ENCODE results near the gene SYNPO2.
"Not testable (repeated sequence)": the region's sequence is repeated elsewhere in the genome, so short reads cannot be mapped to it uniquely, and the experiment has no call there.

Gene SYNPO2

GRCh38 chr4:119000400-119000799, 111.7 kb downstream of the SYNPO2 start:
- DNase-seq (ENCODE audit: low spot score) = no peak

GRCh38 chr4:119002476-119002875, 113.8 kb downstream of the SYNPO2 start:
- no peak for DNase-seq (ENCODE audit: low spot score)

GRCh38 chr4:119003001-119003400, 114.3 kb downstream of the SYNPO2 start:
- not testable (repeated sequence) for DNase-seq (ENCODE audit: low spot score)

DNA sequence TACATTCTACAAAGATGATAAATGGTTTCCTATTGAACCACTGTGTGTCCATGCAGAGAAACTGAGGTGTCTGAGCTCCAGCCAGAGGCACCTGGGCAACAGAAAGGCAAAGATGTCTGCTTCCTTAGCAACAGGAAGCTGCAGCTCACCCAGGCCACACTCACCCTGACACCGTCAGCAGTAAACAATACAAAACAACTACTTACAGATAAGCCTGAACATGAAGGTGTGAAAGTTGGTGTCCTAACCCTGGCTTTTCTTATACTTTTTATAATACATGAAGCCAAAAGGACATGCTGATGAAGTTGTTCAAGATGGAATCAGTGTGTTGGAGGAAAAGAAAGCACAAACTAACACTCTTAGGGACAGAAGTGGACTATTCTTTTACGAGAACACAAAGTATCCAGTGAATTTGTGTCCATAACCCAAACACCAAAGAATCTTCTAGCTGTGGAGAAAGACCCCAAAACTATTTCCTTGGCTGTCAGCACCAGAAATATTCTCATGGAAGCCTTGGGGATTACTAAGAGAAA, 117.3 kb downstream of the SYNPO2 start:
- DNase-seq (ENCODE audit: low spot score) = no peak

DNA sequence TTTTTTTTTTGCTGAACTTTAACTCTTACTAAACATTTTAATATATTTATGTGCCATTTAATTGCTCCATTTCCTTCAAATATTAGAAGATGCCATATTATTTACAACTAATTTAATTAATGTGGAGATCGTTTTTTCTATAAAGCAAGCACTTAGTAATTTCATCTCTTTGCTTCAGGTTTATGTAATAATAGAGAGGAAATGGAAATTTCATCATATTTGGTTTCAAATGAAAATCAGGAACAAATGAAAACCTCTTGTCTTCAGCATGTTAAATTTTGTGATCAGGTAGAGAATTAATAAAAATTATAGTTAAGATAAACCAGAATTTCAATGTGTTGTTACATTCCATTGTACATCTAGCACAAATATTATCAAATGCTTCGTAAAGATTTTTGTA, 120.1 kb downstream of the SYNPO2 start:
- no peak for DNase-seq (ENCODE audit: low spot score)

- not testable (repeated sequence) for DNase-seq (ENCODE audit: low spot score)
Observed at GRCh38 chr4:119010221-119010620, 121.6 kb downstream of the SYNPO2 start.

- no peak for DNase-seq (ENCODE audit: low spot score)
Observed at GRCh38 chr4:119010909-119011606, 122.4 kb downstream of the SYNPO2 start.

DNA sequence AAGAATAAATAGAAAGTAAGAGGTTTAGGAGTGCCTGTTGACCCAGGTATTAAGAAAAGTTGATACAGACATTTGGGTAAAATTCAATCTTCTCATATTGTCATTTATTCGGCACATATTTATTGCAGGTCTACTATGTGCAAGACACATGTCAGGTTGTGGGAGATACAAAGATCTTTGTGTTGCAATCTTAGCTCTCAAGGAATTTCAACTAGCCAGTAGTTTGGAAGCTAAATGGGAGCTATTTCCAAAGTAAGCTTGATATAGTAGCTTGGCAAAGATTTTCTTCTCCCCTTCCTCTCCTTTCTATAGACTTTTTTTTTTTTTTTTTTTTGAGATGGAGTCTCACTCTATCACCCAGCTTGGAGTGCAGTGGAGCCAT, 122.9 kb downstream of the SYNPO2 start:
- no peak for DNase-seq (ENCODE audit: low spot score)

- no peak for DNase-seq (ENCODE audit: low spot score)
Observed at GRCh38 chr4:119014658-119015057, 126.0 kb downstream of the SYNPO2 start.

DNA sequence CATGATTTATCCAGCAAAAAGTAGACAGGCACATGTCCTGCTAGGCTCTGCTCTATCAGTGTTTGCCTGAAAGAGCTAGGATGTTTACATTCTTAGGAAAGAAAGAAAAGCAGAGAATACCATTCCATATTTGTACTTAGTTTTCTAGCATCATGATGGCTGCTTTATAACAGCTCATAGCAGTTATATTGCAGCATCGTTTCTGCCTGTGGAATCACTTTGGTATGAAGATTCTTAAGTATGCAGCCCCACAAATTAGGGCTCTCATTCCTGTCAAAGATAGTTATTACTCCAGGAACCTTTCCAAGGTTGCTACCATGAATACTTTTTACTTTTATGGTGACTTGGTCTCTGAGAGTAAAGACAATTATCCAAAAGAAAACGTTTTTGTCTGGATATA, 128.0 kb downstream of the SYNPO2 start:
- no peak for DNase-seq (ENCODE audit: low spot score)

DNA sequence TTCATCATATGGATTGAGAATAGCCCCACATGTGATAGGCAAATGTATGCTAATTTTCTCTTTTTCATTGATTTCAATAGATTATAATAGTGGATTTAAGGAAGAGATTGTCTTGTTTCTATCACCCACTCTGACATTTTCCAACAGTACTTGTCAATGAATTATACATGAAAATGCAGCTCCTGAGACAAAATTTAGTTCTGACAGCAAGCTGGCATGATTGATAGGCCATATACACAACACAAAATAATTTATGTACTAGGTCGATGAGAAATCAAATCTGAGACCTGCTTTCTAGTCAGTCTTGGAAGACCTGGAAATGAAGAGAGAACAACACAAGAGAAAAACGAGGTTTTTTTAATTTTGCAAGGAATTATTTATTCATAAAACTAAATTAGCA, 129.0 kb downstream of the SYNPO2 start:
- DNase-seq (ENCODE audit: low spot score) = no peak

GRCh38 chr4:119020158-119020557, 131.5 kb downstream of the SYNPO2 start:
- DNase-seq (ENCODE audit: low spot score) = no peak

GRCh38 chr4:119022520-119022919, 133.9 kb downstream of the SYNPO2 start:
- DNase-seq (ENCODE audit: low spot score) = not testable (repeated sequence)

DNA sequence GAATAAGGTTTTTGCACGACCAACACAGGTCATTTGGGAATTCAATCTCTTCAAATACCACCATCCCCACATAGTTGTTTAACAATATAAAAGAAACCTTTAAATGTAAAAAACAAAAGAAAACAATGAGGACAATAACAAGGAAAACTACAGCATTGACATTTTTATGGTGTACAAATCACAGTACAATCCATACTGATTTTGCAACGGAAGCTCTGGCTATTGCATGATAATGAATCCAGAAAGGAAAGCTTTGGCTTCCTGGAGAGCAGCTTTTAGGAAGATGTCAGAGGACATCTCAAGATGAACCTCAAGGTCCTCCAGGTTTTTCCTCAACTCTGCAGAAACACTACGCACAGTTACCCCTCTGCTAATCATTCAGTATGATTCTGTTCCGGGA, 135.4 kb downstream of the SYNPO2 start:
- DNase-seq (ENCODE audit: low spot score) = no peak

GRCh38 chr4:119025420-119025819, 136.8 kb downstream of the SYNPO2 start:
- no peak for DNase-seq (ENCODE audit: low spot score)

DNA sequence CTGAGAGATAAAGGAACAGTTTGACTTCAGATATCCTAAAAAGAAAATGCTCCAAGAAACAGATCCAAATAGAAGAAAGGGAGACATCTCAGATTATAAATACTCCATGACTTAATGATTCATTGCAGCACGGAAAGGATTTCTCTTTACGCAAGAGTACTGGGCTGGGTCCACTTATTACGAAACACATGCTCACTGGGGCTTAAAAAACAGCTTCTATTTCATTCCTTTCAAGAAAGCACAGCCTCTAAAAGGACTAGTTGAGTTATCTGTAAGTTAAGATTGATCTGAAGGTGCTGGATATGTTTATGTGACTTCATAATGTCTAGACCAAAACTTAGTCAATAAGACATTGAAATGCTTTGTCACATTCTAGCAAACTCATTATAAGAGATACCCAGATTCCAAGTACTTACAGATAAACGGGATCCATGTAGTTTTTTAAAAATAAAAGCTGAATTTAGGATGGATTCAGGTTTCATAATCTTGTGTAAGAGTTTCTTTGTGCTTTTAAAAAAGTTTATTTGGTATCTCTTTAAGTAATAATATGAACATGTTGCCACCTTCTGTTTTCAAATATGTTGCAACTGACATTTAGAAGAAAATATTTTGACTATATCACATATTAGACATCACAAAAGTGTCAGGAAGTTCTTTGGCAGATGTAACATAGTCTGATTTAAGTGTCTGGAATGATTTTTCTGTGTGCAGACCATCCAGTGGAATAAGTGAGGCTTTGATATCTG, 137.4 kb downstream of the SYNPO2 start:
- no peak for DNase-seq (ENCODE audit: low spot score)

DNA sequence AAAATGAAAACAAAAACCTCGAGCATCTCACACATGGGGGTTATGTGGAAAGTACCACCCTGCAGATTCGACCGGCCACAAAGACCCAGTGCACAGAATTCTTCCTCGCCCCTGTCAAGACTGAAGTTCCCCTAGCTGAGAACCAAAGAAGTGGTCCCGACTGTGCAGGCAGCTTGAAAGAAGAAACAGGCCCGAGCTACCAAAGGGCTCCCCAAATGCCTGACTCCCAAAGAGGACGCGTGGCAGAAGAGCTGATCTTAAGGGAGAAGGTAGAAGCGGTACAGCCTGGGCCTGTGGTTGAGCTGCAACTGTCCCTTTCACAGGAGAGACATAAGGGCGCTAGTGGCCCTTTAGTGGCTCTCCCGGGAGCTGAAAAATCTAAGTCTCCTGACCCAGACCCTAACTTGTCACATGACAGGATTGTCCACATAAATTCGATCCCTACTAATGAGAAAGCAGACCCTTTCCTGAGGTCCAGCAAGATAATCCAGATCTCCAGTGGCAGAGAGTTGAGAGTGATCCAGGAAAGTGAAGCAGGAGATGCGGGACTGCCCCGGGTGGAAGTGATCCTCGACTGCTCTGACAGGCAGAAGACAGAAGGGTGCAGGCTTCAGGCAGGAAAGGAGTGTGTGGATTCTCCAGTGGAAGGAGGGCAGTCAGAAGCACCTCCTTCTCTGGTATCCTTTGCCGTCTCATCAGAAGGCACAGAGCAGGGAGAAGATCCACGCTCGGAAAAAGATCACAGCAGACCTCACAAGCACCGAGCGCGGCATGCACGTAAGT, 138.2 kb downstream of the SYNPO2 start:
- no peak for DNase-seq (ENCODE audit: low spot score)

- no peak for DNase-seq (ENCODE audit: low spot score)
Observed at GRCh38 chr4:119027811-119028210, 139.2 kb downstream of the SYNPO2 start.

DNA sequence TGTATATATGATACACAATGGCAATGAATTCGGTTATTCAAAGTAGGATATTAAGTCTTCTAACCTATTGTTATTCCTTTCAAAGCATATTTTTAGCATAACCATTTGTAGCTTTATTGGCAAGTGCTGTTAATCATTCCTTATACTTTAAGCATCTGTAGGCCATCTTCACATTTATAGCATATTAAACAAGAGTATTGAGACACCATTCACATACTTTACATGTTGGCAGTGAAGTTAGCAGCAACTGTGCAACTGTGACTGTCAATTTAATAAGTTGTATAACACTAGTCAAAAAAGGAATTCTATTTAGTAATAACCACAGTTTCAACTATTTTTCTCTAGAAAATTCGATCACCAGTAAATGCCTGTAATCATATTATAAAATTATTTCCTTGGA, 139.6 kb downstream of the SYNPO2 start:
- no peak for DNase-seq (ENCODE audit: low spot score)

GRCh38 chr4:119029847-119030535, 141.3 kb downstream of the SYNPO2 start:
- DNase-seq (ENCODE audit: low spot score) = no peak

DNA sequence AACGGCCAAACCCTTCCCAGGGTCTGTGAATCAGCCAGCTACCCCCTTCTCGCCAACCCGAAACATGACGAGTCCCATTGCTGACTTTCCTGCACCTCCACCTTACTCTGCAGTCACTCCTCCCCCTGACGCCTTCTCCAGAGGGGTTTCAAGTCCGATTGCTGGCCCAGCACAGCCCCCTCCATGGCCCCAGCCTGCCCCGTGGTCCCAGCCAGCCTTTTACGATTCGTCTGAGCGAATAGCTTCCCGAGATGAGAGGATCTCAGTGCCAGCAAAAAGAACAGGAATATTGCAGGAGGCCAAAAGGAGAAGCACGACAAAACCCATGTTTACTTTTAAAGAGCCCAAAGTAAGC, 141.9 kb downstream of the SYNPO2 start:
- no peak for DNase-seq (ENCODE audit: low spot score)

DNA sequence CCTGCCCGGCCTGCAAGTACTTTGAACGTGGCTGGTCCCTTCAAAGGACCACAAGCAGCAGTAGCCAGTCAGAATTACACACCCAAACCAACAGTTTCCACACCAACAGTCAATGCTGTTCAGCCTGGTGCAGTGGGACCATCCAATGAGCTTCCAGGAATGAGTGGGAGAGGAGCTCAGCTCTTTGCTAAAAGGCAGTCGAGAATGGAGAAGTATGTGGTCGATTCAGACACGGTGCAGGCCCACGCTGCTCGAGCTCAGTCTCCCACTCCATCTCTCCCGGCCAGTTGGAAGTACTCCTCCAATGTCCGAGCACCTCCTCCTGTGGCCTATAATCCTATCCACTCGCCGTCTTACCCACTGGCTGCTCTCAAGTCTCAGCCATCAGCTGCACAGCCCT, 142.6 kb downstream of the SYNPO2 start:
- no peak for DNase-seq (ENCODE audit: low spot score)
